Right lobe of liver (tissue), 6 donors: Measurements from ENCODE around the gene PLPPR2. TPM values are rescaled to one million over a fixed set of nuclear protein-coding genes. Genes with fewer than 3 reads are reported as not detected.

Experiments
- ATAC-seq, 4 donors: fragments of 200-7000 bp; cut with Tn5 transposase; one replicate each; pipeline ENCODE4 v1.9.1; 2020; ENCODE audit warnings: mild to moderate bottlenecking in 4 of 4, moderate library complexity in 4 of 4
- DNase-seq, 3 donors: peaks; one replicate each; pipeline ENCODE4 v3.0.0-alpha.2; 2020
- H3K27ac ChIP-seq, 3 donors: fragments of 200-600 bp; one replicate each; pipeline ENCODE4 v1.8.0; 2022
- H3K27me3 ChIP-seq, 2 donors: fragments of 200-600 bp; one replicate each; pipeline ENCODE4 v1.8.0; 2022
- H3K36me3 ChIP-seq, 4 donors: fragments of 200-600 bp; sonication (generic) in 1 of 4; one replicate each; pipeline versions ENCODE4 v1.5.1 to v1.8.0; 2017 to 2022; ENCODE audit warnings: control low read depth in 1 of 4
- H3K4me1 ChIP-seq, 4 donors: fragments of 200-600 bp; sonication (generic) in 1 of 4; one replicate each; pipeline versions ENCODE4 v1.5.1 to v1.8.0; 2017 to 2022; ENCODE audit warnings: control low read depth in 1 of 4
- H3K4me3 ChIP-seq, 3 donors: fragments of 200-600 bp; one replicate each; pipeline ENCODE4 v1.8.0; 2022
- H3K9me3 ChIP-seq, 4 donors: fragments of 200-600 bp; sonication (generic) in 1 of 4; one replicate each; pipeline versions ENCODE4 v1.5.1 to v1.8.0; 2017 to 2022; ENCODE audit warnings: control low read depth in 1 of 4
- POLR2A ChIP-seq: fragments of 450-650 bp; IDR thresholded peaks from one replicate; pipeline ENCODE4 v1.6.1; 2017; ENCODE audit warnings: antibody characterized with exemption, mild to moderate bottlenecking
- whole genome bisulfite sequencing: methylation state at CpG from one replicate; pipeline ENCODE4 v1.1.6; 2018; ENCODE audit warnings: low coverage, low lambda C conversion rate; ENCODE audit not compliant: insufficient coverage; ENCODE audit errors: missing lambda C conversion rate; 5-methylcytosine and 5-hydroxymethylcytosine counted together
- intact Hi-C, 2 donors: fragments of 100-400 bp; cut with DNase I; formaldehyde crosslinking; loops; one replicate each; pipeline versions ENCODE4 v1.11.2 to v1.14.1; 2022
- total RNA-seq, 6 experiments: library from RNA; depleted of rRNA in 2 of 6; stranded (reverse); fragments of >200 nt in 2 of 6; fragmentation: NEBNext Ultra II Directional in 3 of 6; extraction: Animal tissue kit (Norgen Biotek cat#: 25700) in 3 of 6; gene quantifications; one replicate each; pipeline versions ENCODE4 v1.1.0 to v1.2.4, GENCODE V29; 2016 to 2023
- TF ChIP-seq, protein P1 (sequence below), 4 donors: fragments of 200-600 bp in 3 of 4; fragments of 450-650 bp in 1 of 4; IDR thresholded peaks; one replicate each; pipeline versions ENCODE4 v1.5.1 to v1.8.0; 2016 to 2022; ENCODE audit warnings: antibody characterized with exemption in 4 of 4, mild to moderate bottlenecking in 2 of 4
- donor health status: DM: no; HTN: yes; CAD: no.
- donor health status: DM: no; HTN: no; CAD: no.
- donor health status: DM: no; HTN: no; CAD: no.
- donor health status: DM: no; HTN: yes; CAD: no.
- donor health status: DM: no; HTN: yes; CAD: no.

Gene PLPPR2
- total RNA-seq, 6 experiments from 2014 or later = 6.7 to 17.5 (median 10.2) TPM

GRCh38 chr19:11356676-11357550, 1.7 kb downstream of the PLPPR2 start:
- H3K4me1 ChIP-seq = peaks cover 0 to 15% (median 3%) of the 10 kb centered on the region in 4 donors
- no peak for TF ChIP-seq POLR2A
- TF ChIP-seq, protein P1, sequence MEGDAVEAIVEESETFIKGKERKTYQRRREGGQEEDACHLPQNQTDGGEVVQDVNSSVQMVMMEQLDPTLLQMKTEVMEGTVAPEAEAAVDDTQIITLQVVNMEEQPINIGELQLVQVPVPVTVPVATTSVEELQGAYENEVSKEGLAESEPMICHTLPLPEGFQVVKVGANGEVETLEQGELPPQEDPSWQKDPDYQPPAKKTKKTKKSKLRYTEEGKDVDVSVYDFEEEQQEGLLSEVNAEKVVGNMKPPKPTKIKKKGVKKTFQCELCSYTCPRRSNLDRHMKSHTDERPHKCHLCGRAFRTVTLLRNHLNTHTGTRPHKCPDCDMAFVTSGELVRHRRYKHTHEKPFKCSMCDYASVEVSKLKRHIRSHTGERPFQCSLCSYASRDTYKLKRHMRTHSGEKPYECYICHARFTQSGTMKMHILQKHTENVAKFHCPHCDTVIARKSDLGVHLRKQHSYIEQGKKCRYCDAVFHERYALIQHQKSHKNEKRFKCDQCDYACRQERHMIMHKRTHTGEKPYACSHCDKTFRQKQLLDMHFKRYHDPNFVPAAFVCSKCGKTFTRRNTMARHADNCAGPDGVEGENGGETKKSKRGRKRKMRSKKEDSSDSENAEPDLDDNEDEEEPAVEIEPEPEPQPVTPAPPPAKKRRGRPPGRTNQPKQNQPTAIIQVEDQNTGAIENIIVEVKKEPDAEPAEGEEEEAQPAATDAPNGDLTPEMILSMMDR (IDR thresholded peaks at IDR 0.05) = no peak
- intact Hi-C loops = no loop called here
- ATAC-seq (no peak), DNase-seq (peak in 1 of 3 donors; percentile 44)
- no peak overlapping the region for H3K4me3 ChIP-seq
- WGBS = 78% methylated on average over 4 of the region's 11 CpGs
- H3K27me3 ChIP-seq = no peaks in the 10 kb centered on the region
- H3K27ac ChIP-seq = no peak overlapping the region
- no peaks in the 10 kb centered on the region for H3K36me3 ChIP-seq
- no peaks in the 10 kb centered on the region for H3K9me3 ChIP-seq

GRCh38 chr19:11359421-11359820, 4.2 kb downstream of the PLPPR2 start:
- DNase-seq (peak in 1 of 3 donors; percentile 47), ATAC-seq (no peak)
- H3K36me3 ChIP-seq = no peaks in the 10 kb centered on the region
- H3K27ac ChIP-seq = no peak overlapping the region
- intact Hi-C loops = no loop called here
- H3K4me1 ChIP-seq = peaks cover 0 to 15% (median 3%) of the 10 kb centered on the region in 4 donors
- TF ChIP-seq, protein P1 (IDR thresholded peaks at IDR 0.05) = no peak
- TF ChIP-seq POLR2A = no peak
- no peaks in the 10 kb centered on the region for H3K27me3 ChIP-seq
- WGBS = 92% methylated on average over 11 of the region's 11 CpGs
- no peaks in the 10 kb centered on the region for H3K9me3 ChIP-seq
- no peak overlapping the region for H3K4me3 ChIP-seq

- TF ChIP-seq, protein P1 (IDR thresholded peaks at IDR 0.05) = no peak
- no peak for TF ChIP-seq POLR2A
Observed at GRCh38 chr19:11361037-11361770, 6.0 kb downstream of the PLPPR2 start.

GRCh38 chr19:11361771-11362731, 6.8 kb downstream of the PLPPR2 start:
- Histone ChIP-seq H3K4me3 (no peak overlapping the region), H3K36me3 (no peaks in the 10 kb centered on the region), H3K27ac (no peak overlapping the region), H3K4me1 (peaks cover 0 to 18% (median 3%) of the 10 kb centered on the region in 4 donors), H3K9me3 (no peaks in the 10 kb centered on the region), H3K27me3 (no peaks in the 10 kb centered on the region)
- DNase-seq (peak in 1 of 3 donors; percentile 50), ATAC-seq (no peak)
- intact Hi-C loops = no loop called here
- TF ChIP-seq, protein P1 (IDR thresholded peaks at IDR 0.05) = no peak
- no peak for TF ChIP-seq POLR2A
- 95% methylated on average over 21 of the region's 35 CpGs for WGBS

More at GRCh38 chr19:11361037-11361770, 6.0 kb downstream of the PLPPR2 start:
- Histone ChIP-seq H3K36me3 (no peaks in the 10 kb centered on the region), H3K4me1 (peaks cover 0 to 18% (median 3%) of the 10 kb centered on the region in 4 donors), H3K27ac (no peak overlapping the region), H3K4me3 (peak overlapping the region in 1 of 3 donors; percentile 35), H3K9me3 (no peaks in the 10 kb centered on the region), H3K27me3 (no peaks in the 10 kb centered on the region)
- intact Hi-C loops = no loop called here
- 35% methylated on average over 11 of the region's 43 CpGs for WGBS
- ATAC-seq (peak; percentile 87 to 96 (median 90)), DNase-seq (peak; percentile 87 to 90 (median 88))
